ENCODE measurements around the gene AGER. TPM values are rescaled to one million over a fixed set of nuclear protein-coding genes. Genes with fewer than 3 reads are reported as not detected.

The AGER gene
- total RNA-seq, 4 donors from 2014 or later: 4.0 to 12.7 (median 5.8) TPM

DNA sequence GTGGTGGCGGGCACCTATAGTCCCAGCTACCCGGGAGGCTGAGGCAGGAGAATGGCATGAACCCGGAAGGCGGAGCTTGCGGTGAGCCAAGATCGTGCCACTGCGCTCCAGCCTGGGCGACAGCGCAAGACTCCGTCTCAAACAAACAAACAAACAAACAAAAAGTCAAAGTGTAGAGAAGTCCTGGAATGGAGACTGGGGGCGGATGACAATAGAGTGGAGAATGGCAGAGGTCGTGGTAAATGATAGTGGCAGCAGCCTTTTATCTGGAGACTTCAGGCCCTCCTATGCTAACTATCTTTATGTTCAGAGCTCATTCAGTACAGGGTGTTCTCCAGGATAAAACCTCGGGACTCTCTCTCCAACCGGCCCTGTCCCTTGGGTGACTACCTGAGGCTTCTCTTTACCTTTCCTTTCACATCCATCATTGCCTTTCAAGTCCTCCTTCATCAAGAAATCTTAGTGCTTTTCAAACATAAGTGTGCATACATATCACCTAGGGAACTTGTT, 52.6 kb downstream of the AGER start:
- Histone ChIP-seq H3K27me3 (no peaks in the 10 kb centered on the region), H3K27ac (no peak overlapping the region), H3K4me1 (peaks cover 0 to 31% (median 25%) of the 10 kb centered on the region in 4 donors), H3K36me3 (peaks cover 0 to 2% (median 0%) of the 10 kb centered on the region in 3 donors), H3K9me3 (no peaks in the 10 kb centered on the region), H3K4me3 (no peak overlapping the region)
- WGBS, 2 donors: 87 to 88% methylated on average over 14 of the region's 14 CpGs
- DNase-seq (ENCODE audit: low spot score in 2 of 2): no peak
- TF ChIP-seq EP300 (IDR thresholded peaks at IDR 0.05): no peak

Small RNAs within 50 kb of the gene (small RNA-seq; reads per million reads assigned to genes)
- not detected for gene AL662884.1
- gene MIR6833: not detected

Other genes starting within 250 kb of the AGER start
- 10 to 100 TPM; 15.7 to 66.5 (median 26.2) TPM for gene CFB, start 238.2 kb downstream of the AGER start, total RNA-seq
- gene NELFE, start 225.3 kb downstream of the AGER start, total RNA-seq: 100 to 1,000 TPM in 1 of 4 donors, 10 to 100 TPM in 3; 74.1 to 101 (median 88.6) TPM
- 10 to 100 TPM; 47.1 to 83.1 (median 48.2) TPM for gene SKIC2, start 225.1 kb downstream of the AGER start, total RNA-seq
- 10 to 100 TPM; 16.2 to 46.1 (median 34.3) TPM for gene DXO, start 212.1 kb downstream of the AGER start, total RNA-seq
- gene C4A, start 202.2 kb downstream of the AGER start, total RNA-seq: 100 to 1,000 TPM; 230 to 361 (median 258) TPM
- gene C4B, start 169.5 kb downstream of the AGER start, total RNA-seq: 100 to 1,000 TPM; 266 to 420 (median 299) TPM
- 10 to 100 TPM in 1 of 4 donors, 1 to 10 TPM in 3; 1.0 to 15.3 (median 3.9) TPM for gene CYP21A2, start 145.8 kb downstream of the AGER start, total RNA-seq
- gene TNXB, start 74.9 kb downstream of the AGER start, total RNA-seq: 100 to 1,000 TPM; 231 to 547 (median 297) TPM
- 100 to 1,000 TPM in 3 of 4 donors, 10 to 100 TPM in 1; 74.3 to 121 (median 102) TPM for gene ATF6B, start 56.0 kb downstream of the AGER start, total RNA-seq
- gene FKBPL, start 54.0 kb downstream of the AGER start, total RNA-seq: 1 to 10 TPM; 1.3 to 5.4 (median 3.0) TPM
- 1 to 10 TPM in 2 of 4 donors, under 1 TPM in 2; 0.21 to 2.7 (median 1.7) TPM for gene PRRT1, start 32.3 kb downstream of the AGER start, total RNA-seq
- gene PPT2, start 30.1 kb downstream of the AGER start, total RNA-seq: 10 to 100 TPM; 33.0 to 75.2 (median 40.1) TPM
- 100 to 1,000 TPM; 108 to 388 (median 270) TPM for gene EGFL8, start 19.7 kb downstream of the AGER start, total RNA-seq
- 10 to 100 TPM; 45.3 to 52.2 (median 48.1) TPM for gene AGPAT1, start 8.2 kb downstream of the AGER start, total RNA-seq
- gene RNF5, start 5.8 kb downstream of the AGER start, total RNA-seq: 100 to 1,000 TPM in 2 of 4 donors, 10 to 100 TPM in 2; 74.5 to 117 (median 107) TPM
- 10 to 100 TPM; 55.0 to 75.0 (median 61.9) TPM for gene PBX2, start 5.9 kb upstream of the AGER start, total RNA-seq
- 10 to 100 TPM in 2 of 4 donors, 1 to 10 TPM in 2; 5.9 to 17.7 (median 8.8) TPM for gene GPSM3, start 8.4 kb upstream of the AGER start, total RNA-seq
- 10 to 100 TPM; 22.4 to 50.2 (median 31.9) TPM for gene NOTCH4, start 39.8 kb upstream of the AGER start, total RNA-seq
- gene TSBP1, start 187.7 kb upstream of the AGER start, total RNA-seq: not detected
- gene BTNL2, start 222.9 kb upstream of the AGER start, total RNA-seq: not detected